K562 (cell line): ENCODE data around the gene CREB5.

ENCODE experiments used
- BRF1 ChIP-seq: IDR thresholded peaks from 3 replicates; pipeline ENCODE4 v1.6.1; 2011; ENCODE audit warnings: borderline replicate concordance, mild to moderate bottlenecking; ENCODE audit not compliant: insufficient read length; ENCODE audit errors: extremely low read depth
- NCOA6 ChIP-seq: fragments of 450-650 bp; IDR thresholded peaks from 2 replicates; pipeline ENCODE4 v1.6.1; 2017; ENCODE audit warnings: mild to moderate bottlenecking
- NFE2 ChIP-seq: IDR thresholded peaks from 2 replicates; pipeline ENCODE4 v1.6.1; 2014; ENCODE audit warnings: antibody characterized with exemption, low read depth
- POLR2A ChIP-seq: fragments of 450-650 bp; conservative IDR thresholded peaks from 2 replicates; pipeline ENCODE4 v1.6.1; 2016
- TAF15 ChIP-seq: fragments of 200-400 bp; formaldehyde crosslinking; IDR thresholded peaks from 2 replicates; pipeline ENCODE4 v1.6.1; 2017; ENCODE audit warnings: mild to moderate bottlenecking, low read depth, low read length, moderate library complexity
- TOE1 ChIP-seq, 2 experiments: fragments of 450-650 bp in 1 of 2; sonication (generic) in 1 of 2; formaldehyde crosslinking in 1 of 2; IDR thresholded peaks; 2 replicates each; pipeline versions ENCODE4 v1.7.1 to v1.8.0; 2016 to 2022; ENCODE audit warnings: borderline replicate concordance in 2 of 2, mild to moderate bottlenecking in 2 of 2, antibody characterized with exemption in 1 of 2, inconsistent platforms in 1 of 2, low read depth in 1 of 2, missing genetic modification reagents in 1 of 2, moderate library complexity in 1 of 2
- TF ChIP-seq, protein P1 (sequence below): sonication (generic); formaldehyde crosslinking; IDR thresholded peaks from 2 replicates; pipeline ENCODE4 v1.8.0; 2022; ENCODE audit warnings: mild to moderate bottlenecking, missing genetic modification reagents
- TF ChIP-seq, protein P2 (sequence below), 2 experiments: fragments of 450-650 bp; formaldehyde crosslinking in 1 of 2; IDR thresholded peaks; 2 replicates each; pipeline versions ENCODE4 v1.4.0 to v1.6.1; 2014 to 2020; ENCODE audit warnings: mild to moderate bottlenecking in 2 of 2, borderline replicate concordance in 1 of 2, low read depth in 1 of 2
- TF ChIP-seq, protein P3 (sequence below), 3 experiments: IDR thresholded peaks in 2 of 3; conservative IDR thresholded peaks in 1 of 3; 2 replicates each; pipeline ENCODE4 v1.5.1; 2011 to 2012; ENCODE audit warnings: low read length in 3 of 3, mild to moderate bottlenecking in 3 of 3, control low read depth in 2 of 3, improper control_type of control experiment in 1 of 3, inconsistent platforms in 1 of 3, low read depth in 1 of 3, mixed read lengths in 1 of 3, moderate library complexity in 1 of 3; ENCODE audit not compliant: insufficient read depth in 2 of 3
- TF ChIP-seq, protein P4 (sequence below): sonication (generic); formaldehyde crosslinking; IDR thresholded peaks from 2 replicates; pipeline ENCODE4 v1.9.0; 2022; ENCODE audit warnings: mild to moderate bottlenecking, missing genetic modification reagents
- TF ChIP-seq, protein P5 (sequence below), 2 experiments: fragments of 450-650 bp in 1 of 2; sonication (generic) in 1 of 2; formaldehyde crosslinking; conservative IDR thresholded peaks; 2 replicates each; pipeline versions ENCODE4 v1.4.0 to v1.8.1; 2020 to 2022; ENCODE audit warnings: mild to moderate bottlenecking in 1 of 2, missing genetic modification reagents in 1 of 2
- TF ChIP-seq, protein P6 (sequence below): sonication (generic); formaldehyde crosslinking; IDR thresholded peaks from 2 replicates; pipeline ENCODE4 v1.8.0; 2022; ENCODE audit warnings: mild to moderate bottlenecking, missing genetic modification reagents
- TF ChIP-seq, protein P7 (sequence below): fragments of 450-650 bp; conservative IDR thresholded peaks from 2 replicates; pipeline ENCODE4 v1.6.1; 2016; ENCODE audit warnings: missing genetic modification characterization, low read depth, mild to moderate bottlenecking, control low read depth, missing compliant biosample characterization

DNA sequence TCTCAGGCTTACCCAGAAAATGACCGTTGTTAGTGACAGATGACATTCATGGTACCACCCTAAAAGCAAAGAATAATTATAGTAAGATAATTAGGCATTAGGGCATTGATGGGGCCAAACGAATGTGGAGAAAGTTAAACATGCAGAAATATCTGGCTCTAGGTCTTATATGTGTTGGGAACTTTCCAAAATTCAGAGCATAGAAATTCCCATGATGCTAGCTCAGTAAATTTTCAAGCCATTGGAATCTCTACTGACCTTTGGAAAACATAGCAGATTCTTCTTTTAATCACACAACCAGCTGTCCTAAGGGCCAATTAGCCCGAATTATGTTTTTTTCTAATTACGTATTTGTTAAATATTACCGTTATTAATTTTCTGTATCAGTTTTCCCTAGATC is 136.1 kb downstream of the CREB5 start:
- TF ChIP-seq, protein P1, sequence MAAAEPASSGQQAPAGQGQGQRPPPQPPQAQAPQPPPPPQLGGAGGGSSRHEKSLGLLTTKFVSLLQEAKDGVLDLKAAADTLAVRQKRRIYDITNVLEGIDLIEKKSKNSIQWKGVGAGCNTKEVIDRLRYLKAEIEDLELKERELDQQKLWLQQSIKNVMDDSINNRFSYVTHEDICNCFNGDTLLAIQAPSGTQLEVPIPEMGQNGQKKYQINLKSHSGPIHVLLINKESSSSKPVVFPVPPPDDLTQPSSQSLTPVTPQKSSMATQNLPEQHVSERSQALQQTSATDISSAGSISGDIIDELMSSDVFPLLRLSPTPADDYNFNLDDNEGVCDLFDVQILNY (CRISPR knock-in tag) = no peak
- TF ChIP-seq, protein P2, sequence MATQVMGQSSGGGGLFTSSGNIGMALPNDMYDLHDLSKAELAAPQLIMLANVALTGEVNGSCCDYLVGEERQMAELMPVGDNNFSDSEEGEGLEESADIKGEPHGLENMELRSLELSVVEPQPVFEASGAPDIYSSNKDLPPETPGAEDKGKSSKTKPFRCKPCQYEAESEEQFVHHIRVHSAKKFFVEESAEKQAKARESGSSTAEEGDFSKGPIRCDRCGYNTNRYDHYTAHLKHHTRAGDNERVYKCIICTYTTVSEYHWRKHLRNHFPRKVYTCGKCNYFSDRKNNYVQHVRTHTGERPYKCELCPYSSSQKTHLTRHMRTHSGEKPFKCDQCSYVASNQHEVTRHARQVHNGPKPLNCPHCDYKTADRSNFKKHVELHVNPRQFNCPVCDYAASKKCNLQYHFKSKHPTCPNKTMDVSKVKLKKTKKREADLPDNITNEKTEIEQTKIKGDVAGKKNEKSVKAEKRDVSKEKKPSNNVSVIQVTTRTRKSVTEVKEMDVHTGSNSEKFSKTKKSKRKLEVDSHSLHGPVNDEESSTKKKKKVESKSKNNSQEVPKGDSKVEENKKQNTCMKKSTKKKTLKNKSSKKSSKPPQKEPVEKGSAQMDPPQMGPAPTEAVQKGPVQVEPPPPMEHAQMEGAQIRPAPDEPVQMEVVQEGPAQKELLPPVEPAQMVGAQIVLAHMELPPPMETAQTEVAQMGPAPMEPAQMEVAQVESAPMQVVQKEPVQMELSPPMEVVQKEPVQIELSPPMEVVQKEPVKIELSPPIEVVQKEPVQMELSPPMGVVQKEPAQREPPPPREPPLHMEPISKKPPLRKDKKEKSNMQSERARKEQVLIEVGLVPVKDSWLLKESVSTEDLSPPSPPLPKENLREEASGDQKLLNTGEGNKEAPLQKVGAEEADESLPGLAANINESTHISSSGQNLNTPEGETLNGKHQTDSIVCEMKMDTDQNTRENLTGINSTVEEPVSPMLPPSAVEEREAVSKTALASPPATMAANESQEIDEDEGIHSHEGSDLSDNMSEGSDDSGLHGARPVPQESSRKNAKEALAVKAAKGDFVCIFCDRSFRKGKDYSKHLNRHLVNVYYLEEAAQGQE (IDR thresholded peaks at IDR 0.05; ENCODE audit: borderline replicate concordance) = no peak
- TF ChIP-seq, protein P2 (CRISPR knock-in tag; IDR thresholded peaks at IDR 0.05; ENCODE audit: low read depth) = no peak
- TF ChIP-seq TOE1 (IDR thresholded peaks at IDR 0.05; ENCODE audit: borderline replicate concordance) (no peak), TOE1 (CRISPR knock-in tag; IDR thresholded peaks at IDR 0.05; ENCODE audit: borderline replicate concordance, low read depth) (no peak), POLR2A (no peak), BRF1 (no peak), TAF15 (no peak), NCOA6 (no peak), NFE2 (no peak)
- TF ChIP-seq, protein P3, sequence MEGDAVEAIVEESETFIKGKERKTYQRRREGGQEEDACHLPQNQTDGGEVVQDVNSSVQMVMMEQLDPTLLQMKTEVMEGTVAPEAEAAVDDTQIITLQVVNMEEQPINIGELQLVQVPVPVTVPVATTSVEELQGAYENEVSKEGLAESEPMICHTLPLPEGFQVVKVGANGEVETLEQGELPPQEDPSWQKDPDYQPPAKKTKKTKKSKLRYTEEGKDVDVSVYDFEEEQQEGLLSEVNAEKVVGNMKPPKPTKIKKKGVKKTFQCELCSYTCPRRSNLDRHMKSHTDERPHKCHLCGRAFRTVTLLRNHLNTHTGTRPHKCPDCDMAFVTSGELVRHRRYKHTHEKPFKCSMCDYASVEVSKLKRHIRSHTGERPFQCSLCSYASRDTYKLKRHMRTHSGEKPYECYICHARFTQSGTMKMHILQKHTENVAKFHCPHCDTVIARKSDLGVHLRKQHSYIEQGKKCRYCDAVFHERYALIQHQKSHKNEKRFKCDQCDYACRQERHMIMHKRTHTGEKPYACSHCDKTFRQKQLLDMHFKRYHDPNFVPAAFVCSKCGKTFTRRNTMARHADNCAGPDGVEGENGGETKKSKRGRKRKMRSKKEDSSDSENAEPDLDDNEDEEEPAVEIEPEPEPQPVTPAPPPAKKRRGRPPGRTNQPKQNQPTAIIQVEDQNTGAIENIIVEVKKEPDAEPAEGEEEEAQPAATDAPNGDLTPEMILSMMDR (IDR thresholded peaks at IDR 0.05 in 2 of 3, conservative IDR thresholded peaks at IDR 0.05 in 1 of 3; ENCODE audit: insufficient read depth in 2 of 3, low read depth in 1 of 3, low read length in 3 of 3) = no peak
- TF ChIP-seq, protein P4, sequence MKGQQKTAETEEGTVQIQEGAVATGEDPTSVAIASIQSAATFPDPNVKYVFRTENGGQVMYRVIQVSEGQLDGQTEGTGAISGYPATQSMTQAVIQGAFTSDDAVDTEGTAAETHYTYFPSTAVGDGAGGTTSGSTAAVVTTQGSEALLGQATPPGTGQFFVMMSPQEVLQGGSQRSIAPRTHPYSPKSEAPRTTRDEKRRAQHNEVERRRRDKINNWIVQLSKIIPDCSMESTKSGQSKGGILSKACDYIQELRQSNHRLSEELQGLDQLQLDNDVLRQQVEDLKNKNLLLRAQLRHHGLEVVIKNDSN (CRISPR knock-in tag) = no peak
- TF ChIP-seq, protein P5, sequence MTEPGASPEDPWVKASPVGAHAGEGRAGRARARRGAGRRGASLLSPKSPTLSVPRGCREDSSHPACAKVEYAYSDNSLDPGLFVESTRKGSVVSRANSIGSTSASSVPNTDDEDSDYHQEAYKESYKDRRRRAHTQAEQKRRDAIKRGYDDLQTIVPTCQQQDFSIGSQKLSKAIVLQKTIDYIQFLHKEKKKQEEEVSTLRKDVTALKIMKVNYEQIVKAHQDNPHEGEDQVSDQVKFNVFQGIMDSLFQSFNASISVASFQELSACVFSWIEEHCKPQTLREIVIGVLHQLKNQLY (CRISPR knock-in tag; conservative IDR thresholded peaks at IDR 0.05) = no peak
- TF ChIP-seq, protein P6, sequence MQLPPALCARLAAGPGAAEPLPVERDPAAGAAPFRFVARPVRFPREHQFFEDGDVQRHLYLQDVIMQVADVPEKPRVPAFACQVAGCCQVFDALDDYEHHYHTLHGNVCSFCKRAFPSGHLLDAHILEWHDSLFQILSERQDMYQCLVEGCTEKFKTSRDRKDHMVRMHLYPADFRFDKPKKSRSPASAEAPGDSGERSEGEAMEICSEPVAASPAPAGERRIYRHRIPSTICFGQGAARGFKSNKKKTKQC (CRISPR knock-in tag) = no peak
- TF ChIP-seq, protein P7, sequence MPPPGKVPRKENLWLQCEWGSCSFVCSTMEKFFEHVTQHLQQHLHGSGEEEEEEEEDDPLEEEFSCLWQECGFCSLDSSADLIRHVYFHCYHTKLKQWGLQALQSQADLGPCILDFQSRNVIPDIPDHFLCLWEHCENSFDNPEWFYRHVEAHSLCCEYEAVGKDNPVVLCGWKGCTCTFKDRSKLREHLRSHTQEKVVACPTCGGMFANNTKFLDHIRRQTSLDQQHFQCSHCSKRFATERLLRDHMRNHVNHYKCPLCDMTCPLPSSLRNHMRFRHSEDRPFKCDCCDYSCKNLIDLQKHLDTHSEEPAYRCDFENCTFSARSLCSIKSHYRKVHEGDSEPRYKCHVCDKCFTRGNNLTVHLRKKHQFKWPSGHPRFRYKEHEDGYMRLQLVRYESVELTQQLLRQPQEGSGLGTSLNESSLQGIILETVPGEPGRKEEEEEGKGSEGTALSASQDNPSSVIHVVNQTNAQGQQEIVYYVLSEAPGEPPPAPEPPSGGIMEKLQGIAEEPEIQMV (tag) = no peak
